Endothelial cell of umbilical vein (primary cell): Measurements from ENCODE around the gene IQGAP2.

Experiments
- EZH2 ChIP-seq: IDR thresholded peaks from 2 replicates; pipeline ENCODE4 v1.6.1; 2012; ENCODE audit warnings: borderline replicate concordance, low read depth, mild to moderate bottlenecking, moderate library complexity, low read length, inconsistent platforms; ENCODE audit not compliant: severe bottlenecking
- FOS ChIP-seq: IDR thresholded peaks from 2 replicates; pipeline ENCODE4 v1.6.1; 2011; ENCODE audit warnings: mild to moderate bottlenecking, low read length, moderate library complexity, borderline replicate concordance; ENCODE audit not compliant: insufficient read depth
- GATA2 ChIP-seq: IDR thresholded peaks from 2 replicates; pipeline ENCODE4 v1.7.0; 2011; ENCODE audit warnings: low read depth, mild to moderate bottlenecking, moderate library complexity, mixed read lengths, low read length; ENCODE audit not compliant: insufficient read length, insufficient read depth
- JUN ChIP-seq: IDR thresholded peaks from 2 replicates; pipeline ENCODE4 v1.6.1; 2011; ENCODE audit warnings: borderline replicate concordance, low read depth; ENCODE audit not compliant: insufficient read length, insufficient read depth
- MYC ChIP-seq: IDR thresholded peaks from one replicate; pipeline ENCODE4 v1.6.1; 2011; ENCODE audit warnings: mild to moderate bottlenecking, low read depth, low read length
- POLR2A ChIP-seq: IDR thresholded peaks from 2 replicates; pipeline ENCODE4 v1.6.1; 2012; ENCODE audit warnings: low read depth, mild to moderate bottlenecking, control low read depth, low read length
- POLR2AphosphoS5 ChIP-seq: IDR thresholded peaks from 2 replicates; pipeline ENCODE4 v1.6.1; 2012; ENCODE audit warnings: low read depth, mild to moderate bottlenecking, control low read depth, low read length, moderate library complexity; ENCODE audit not compliant: insufficient read depth
- TF ChIP-seq, protein P1 (sequence below), 2 donors: IDR thresholded peaks; 1 replicate in 1 of 2; 2 replicates in 1 of 2; pipeline ENCODE4 v1.5.1; 2011; ENCODE audit warnings: low read length in 2 of 2, mild to moderate bottlenecking in 2 of 2, moderate library complexity in 2 of 2, control low read depth in 1 of 2, inconsistent platforms in 1 of 2, low read depth in 1 of 2; ENCODE audit not compliant: insufficient read depth in 1 of 2; ENCODE audit errors: extremely low read depth in 1 of 2
- TF ChIP-seq, protein P2 (sequence below): IDR thresholded peaks from 2 replicates; pipeline ENCODE4 v1.6.1; 2011; ENCODE audit not compliant: insufficient read depth, insufficient read length

DNA sequence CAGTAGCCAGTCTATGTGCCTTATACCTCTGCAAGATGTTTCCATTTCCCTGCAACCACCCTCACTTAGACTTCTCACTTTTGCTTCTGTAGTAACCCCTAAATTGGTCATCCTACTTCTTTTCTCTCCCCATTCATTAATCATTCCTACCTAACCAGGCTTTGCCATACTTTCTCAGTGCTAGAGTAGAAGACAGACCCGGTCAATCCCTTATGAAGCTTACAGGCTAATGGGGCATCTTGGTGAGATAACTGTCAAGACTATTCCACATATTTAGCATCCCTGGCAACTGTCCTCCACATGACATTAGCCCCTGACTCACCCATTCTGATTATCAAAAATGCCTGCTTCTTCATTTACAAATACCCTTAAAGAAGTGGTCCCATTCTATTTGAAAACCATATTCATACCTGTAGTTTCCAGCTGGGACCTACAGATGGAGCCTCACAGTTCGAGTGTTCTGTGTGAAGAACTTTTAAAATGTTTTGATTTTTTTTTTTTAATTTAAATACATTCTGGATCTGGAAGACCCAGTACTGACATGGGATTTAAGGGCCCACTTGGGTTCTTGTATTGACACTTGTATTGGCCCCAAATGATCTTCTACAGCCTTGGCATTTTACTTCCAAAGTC, 199.1 kb downstream of the IQGAP2 start:
- TF ChIP-seq, protein P1, sequence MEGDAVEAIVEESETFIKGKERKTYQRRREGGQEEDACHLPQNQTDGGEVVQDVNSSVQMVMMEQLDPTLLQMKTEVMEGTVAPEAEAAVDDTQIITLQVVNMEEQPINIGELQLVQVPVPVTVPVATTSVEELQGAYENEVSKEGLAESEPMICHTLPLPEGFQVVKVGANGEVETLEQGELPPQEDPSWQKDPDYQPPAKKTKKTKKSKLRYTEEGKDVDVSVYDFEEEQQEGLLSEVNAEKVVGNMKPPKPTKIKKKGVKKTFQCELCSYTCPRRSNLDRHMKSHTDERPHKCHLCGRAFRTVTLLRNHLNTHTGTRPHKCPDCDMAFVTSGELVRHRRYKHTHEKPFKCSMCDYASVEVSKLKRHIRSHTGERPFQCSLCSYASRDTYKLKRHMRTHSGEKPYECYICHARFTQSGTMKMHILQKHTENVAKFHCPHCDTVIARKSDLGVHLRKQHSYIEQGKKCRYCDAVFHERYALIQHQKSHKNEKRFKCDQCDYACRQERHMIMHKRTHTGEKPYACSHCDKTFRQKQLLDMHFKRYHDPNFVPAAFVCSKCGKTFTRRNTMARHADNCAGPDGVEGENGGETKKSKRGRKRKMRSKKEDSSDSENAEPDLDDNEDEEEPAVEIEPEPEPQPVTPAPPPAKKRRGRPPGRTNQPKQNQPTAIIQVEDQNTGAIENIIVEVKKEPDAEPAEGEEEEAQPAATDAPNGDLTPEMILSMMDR (IDR thresholded peaks at IDR 0.05; ENCODE audit: extremely low read depth in 1 of 2, insufficient read depth in 1 of 2, low read depth in 1 of 2, low read length in 2 of 2), result peak; percentile 21 to 24
- TF ChIP-seq, protein P2, sequence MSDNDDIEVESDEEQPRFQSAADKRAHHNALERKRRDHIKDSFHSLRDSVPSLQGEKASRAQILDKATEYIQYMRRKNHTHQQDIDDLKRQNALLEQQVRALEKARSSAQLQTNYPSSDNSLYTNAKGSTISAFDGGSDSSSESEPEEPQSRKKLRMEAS, result no peak
- TF ChIP-seq POLR2A, result no peak
- TF ChIP-seq POLR2AphosphoS5, result no peak
- no peak for TF ChIP-seq MYC
- TF ChIP-seq EZH2, result no peak
- no peak for TF ChIP-seq JUN
- no peak for TF ChIP-seq GATA2
- TF ChIP-seq FOS, result no peak
